A673 (cell line): ENCODE results near the gene CCDC40. TPM values are rescaled to one million over a fixed set of nuclear protein-coding genes. Genes with fewer than 3 reads are reported as not detected.

Experiments used
- BruUV-seq: library from RNA; stranded (reverse); fragments of 400-500 nt; replicated peaks from 2 replicates; lab custom pipeline; 2021; lab: Mats Ljungman, UMichigan
- CTCF ChIA-PET: fragments of 300-600 bp; sonication (Branson Sonifier 250); formaldehyde crosslinking; loops from one replicate; lab custom pipeline; 2022; ENCODE audit warnings: antibody characterized with exemption; lab: Charles Lee
- POLR2A ChIA-PET: fragments of 300-600 bp; sonication (Branson Sonifier 250); formaldehyde crosslinking; loops from one replicate; lab custom pipeline; 2022; ENCODE audit warnings: antibody characterized with exemption; ENCODE audit not compliant: low non-redundant PET; lab: Charles Lee
- DNase-seq: peaks from one replicate; pipeline ENCODE4 v3.0.0-alpha.2; 2015; ENCODE audit warnings: low spot score
- H3K27ac ChIP-seq: fragments of 200-600 bp; sonication (generic); 2 replicates; pipeline ENCODE4 v1.5.1; 2016; ENCODE audit warnings: mixed run types, low read depth, mild to moderate bottlenecking, mixed read lengths, antibody characterized with exemption, low read length; ENCODE audit not compliant: poor library complexity, severe bottlenecking
- H3K27me3 ChIP-seq: fragments of 200-600 bp; sonication (generic); replicated peaks from 2 replicates; pipeline ENCODE4 v1.6.1; 2017; ENCODE audit warnings: mixed run types, low read depth, mild to moderate bottlenecking, mixed read lengths, antibody characterized with exemption, low read length; ENCODE audit not compliant: insufficient read depth, poor library complexity
- H3K36me3 ChIP-seq: fragments of 200-600 bp; sonication (generic); 2 replicates; pipeline ENCODE4 v1.6.1; 2016; ENCODE audit warnings: mixed run types, mild to moderate bottlenecking, mixed read lengths, antibody characterized with exemption, low read length; ENCODE audit not compliant: insufficient read depth, poor library complexity, severe bottlenecking
- H3K4me1 ChIP-seq: fragments of 200-600 bp; sonication (generic); 2 replicates; pipeline ENCODE4 v1.6.1; 2017; ENCODE audit warnings: mixed run types, mild to moderate bottlenecking, mixed read lengths, antibody characterized with exemption, low read length; ENCODE audit not compliant: insufficient read depth, poor library complexity, severe bottlenecking
- H3K4me3 ChIP-seq: fragments of 200-600 bp; sonication (generic); 2 replicates; pipeline ENCODE4 v1.5.1; 2016; ENCODE audit warnings: low read depth, mixed run types, mild to moderate bottlenecking, mixed read lengths, low read length; ENCODE audit not compliant: poor library complexity, severe bottlenecking
- H3K9me3 ChIP-seq: fragments of 200-600 bp; sonication (generic); 2 replicates; pipeline ENCODE4 v1.6.1; 2016; ENCODE audit warnings: mixed run types, low read depth, mild to moderate bottlenecking, mixed read lengths, antibody characterized with exemption, low read length; ENCODE audit not compliant: poor library complexity, severe bottlenecking
- CTCF ChIP-seq: fragments of 300-800, 200-600 bp; sonication (generic); conservative IDR thresholded peaks from 2 replicates; pipeline ENCODE4 v1.5.1; 2017; ENCODE audit warnings: low read depth, mild to moderate bottlenecking, antibody characterized with exemption, low read length, moderate library complexity, mixed read lengths
- EZH2 ChIP-seq: fragments of 200-600 bp; sonication (generic); IDR thresholded peaks from 2 replicates; pipeline ENCODE4 v1.6.1; 2017; ENCODE audit warnings: borderline replicate concordance, low read depth, mild to moderate bottlenecking, mixed read lengths, antibody characterized with exemption, low read length; ENCODE audit not compliant: poor library complexity, severe bottlenecking
- intact Hi-C: fragments of 100-400 bp; cut with micrococcal nuclease; formaldehyde crosslinking; loops from one replicate; pipeline ENCODE4 v1.10.0; 2022; ENCODE audit not compliant: unreplicated experiment
- total RNA-seq: library from RNA; stranded (reverse); gene quantifications from 2 replicates; pipeline ENCODE4 v1.2.3, GENCODE V29; 2021

Gene CCDC40
- total RNA-seq, 1 experiment from 2014 or later: 3.5 TPM

DNA sequence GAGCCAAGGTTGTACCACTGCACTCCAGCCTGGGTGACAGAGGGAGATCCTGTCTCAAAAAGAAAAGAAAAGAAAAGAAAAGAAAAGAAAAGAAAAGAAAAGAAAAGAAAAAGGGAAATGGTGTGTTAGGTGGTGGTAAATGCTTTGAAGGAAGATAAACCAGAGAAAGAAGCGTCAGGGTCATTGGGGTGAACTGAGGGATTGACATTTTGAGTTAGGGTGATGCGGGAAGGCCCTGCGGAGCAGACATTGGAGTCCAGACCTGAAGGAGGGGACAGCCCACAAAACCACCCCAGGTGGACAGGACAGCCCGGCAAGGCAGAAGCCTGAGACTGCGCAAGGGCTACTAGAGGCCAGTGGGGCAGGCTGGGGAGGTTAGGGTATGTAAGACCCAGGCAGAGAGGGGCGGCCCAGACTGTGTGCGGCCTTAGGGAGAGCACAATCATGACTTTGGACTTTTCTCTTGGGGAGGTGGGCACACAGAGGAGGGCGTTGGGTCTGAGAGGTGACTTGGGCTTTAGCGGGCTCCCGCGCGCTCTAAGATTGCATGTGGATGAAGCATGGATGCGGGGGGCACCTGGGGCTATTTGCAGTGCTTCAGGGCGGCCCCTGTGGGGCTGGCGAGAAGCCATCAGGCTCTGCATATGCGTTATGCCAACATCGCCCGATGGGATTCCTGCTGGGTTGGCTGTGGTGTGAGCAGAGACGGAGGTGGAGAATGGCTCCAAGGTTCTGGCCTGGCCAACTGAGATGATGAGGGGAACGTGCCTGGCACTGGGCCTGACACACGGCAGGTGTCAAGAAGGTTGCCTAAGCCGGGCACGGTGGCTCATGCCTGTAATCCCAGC lies 61.6 kb downstream of the CCDC40 start:
- Histone ChIP-seq H3K9me3 (no peaks in the 10 kb centered on the region), H3K4me3 (no peak overlapping the region), H3K4me1 (no peaks in the 10 kb centered on the region), H3K27me3 (no peaks in the 10 kb centered on the region), H3K36me3 (no peaks in the 10 kb centered on the region), H3K27ac (no peak overlapping the region)
- no TSS peak for BruUV-seq
- TF ChIP-seq CTCF (no peak), EZH2 (no peak)
- ChIA-PET CTCF (no interaction called here), POLR2A (no interaction called here)
- intact Hi-C loops: no loop called here
- no peak for DNase-seq

GRCh38 chr17:80099291-80100034 lies 63.0 kb downstream of the CCDC40 start:
- no TSS peak for BruUV-seq
- ChIA-PET POLR2A (no interaction called here), CTCF (no interaction called here)
- intact Hi-C loops: no loop called here
- Histone ChIP-seq H3K27ac (no peak overlapping the region), H3K36me3 (no peaks in the 10 kb centered on the region), H3K4me3 (no peak overlapping the region), H3K27me3 (no peaks in the 10 kb centered on the region), H3K4me1 (no peaks in the 10 kb centered on the region), H3K9me3 (no peaks in the 10 kb centered on the region)
- no peak for TF ChIP-seq EZH2
- no peak for TF ChIP-seq CTCF
- no peak for DNase-seq

GRCh38 chr17:80100035-80100323 lies 63.5 kb downstream of the CCDC40 start:
- no peak for TF ChIP-seq CTCF
- no peak for TF ChIP-seq EZH2
- Histone ChIP-seq H3K27ac (no peak overlapping the region), H3K4me3 (no peak overlapping the region), H3K4me1 (no peaks in the 10 kb centered on the region), H3K9me3 (no peaks in the 10 kb centered on the region), H3K27me3 (no peaks in the 10 kb centered on the region), H3K36me3 (no peaks in the 10 kb centered on the region)
- intact Hi-C loops: no loop called here
- no TSS peak for BruUV-seq
- ChIA-PET POLR2A (no interaction called here), CTCF (no interaction called here)
- DNase-seq: no peak
